Caco-2 (cell line): ENCODE measurements around the gene UBR7. TPM values are rescaled to one million over a fixed set of nuclear protein-coding genes. Genes with fewer than 3 reads are reported as not detected.
A peak's percentile ranks its signal among the peaks of the same experiment; 100 is the strongest.

Experiments
- BruUV-seq: library from RNA; stranded (reverse); fragments of 400-500 nt; replicated peaks from 2 replicates; lab custom pipeline; 2021; lab: Mats Ljungman, UMichigan
- CTCF ChIA-PET: fragments of 300-600 bp; sonication (Branson Sonifier 250); formaldehyde crosslinking; loops from one replicate; lab custom pipeline; 2022; ENCODE audit warnings: antibody characterized with exemption; lab: Charles Lee
- POLR2A ChIA-PET: fragments of 300-600 bp; sonication (Branson Sonifier 250); formaldehyde crosslinking; loops from one replicate; lab custom pipeline; 2022; ENCODE audit warnings: antibody characterized with exemption; lab: Charles Lee
- DNase-seq, 2 experiments: peaks; one replicate each; pipeline versions ENCODE4 v3.0.0 to v3.0.0-alpha.2; 2020 to 2022
- H3K27me3 ChIP-seq: replicated peaks from 2 replicates; pipeline ENCODE4 v1.6.0; 2011; ENCODE audit warnings: low read length; ENCODE audit not compliant: control insufficient read depth, insufficient read depth
- H3K36me3 ChIP-seq: 2 replicates; pipeline ENCODE4 v1.5.1; 2011; ENCODE audit warnings: low read length; ENCODE audit not compliant: control insufficient read depth, insufficient read depth
- H3K4me1 ChIP-seq: fragments of 250-450 bp; sonication (Bioruptor Pico); 2 replicates; pipeline ENCODE4 v1.5.1; 2020; ENCODE audit warnings: mild to moderate bottlenecking
- H3K4me3 ChIP-seq: 2 replicates; pipeline ENCODE4 v1.5.1; 2011; ENCODE audit warnings: low read depth, mild to moderate bottlenecking, control low read depth, low read length
- H3K9me3 ChIP-seq: fragments of 250-450 bp; sonication (Bioruptor Pico); 2 replicates; pipeline ENCODE4 v1.5.1; 2020; ENCODE audit warnings: mild to moderate bottlenecking, moderate library complexity
- H3K27ac Mint-ChIP-seq: one replicate; pipeline ENCODE4 v1.8.0; 2022; ENCODE audit warnings: mixed read lengths; ENCODE audit not compliant: unreplicated experiment
- H3K27me3 Mint-ChIP-seq: one replicate; pipeline ENCODE4 v1.8.0; 2022; ENCODE audit warnings: mixed read lengths; ENCODE audit not compliant: insufficient read depth, unreplicated experiment
- H3K36me3 Mint-ChIP-seq: one replicate; pipeline ENCODE4 v1.8.0; 2022; ENCODE audit warnings: mild to moderate bottlenecking, mixed read lengths; ENCODE audit not compliant: insufficient read depth, unreplicated experiment
- H3K4me1 Mint-ChIP-seq: one replicate; pipeline ENCODE4 v1.8.0; 2022; ENCODE audit warnings: low read depth, mixed read lengths; ENCODE audit not compliant: unreplicated experiment
- H3K4me3 Mint-ChIP-seq: one replicate; pipeline ENCODE4 v1.8.0; 2022; ENCODE audit warnings: mild to moderate bottlenecking, moderate library complexity, mixed read lengths; ENCODE audit not compliant: unreplicated experiment
- H3K9me3 Mint-ChIP-seq: one replicate; pipeline ENCODE4 v1.8.0; 2022; ENCODE audit warnings: mixed read lengths; ENCODE audit not compliant: unreplicated experiment
- CTCF ChIP-seq, 2 experiments: fragments of 200-600 bp in 1 of 2; IDR thresholded peaks; 1 replicate in 1 of 2; 2 replicates in 1 of 2; pipeline versions ENCODE4 v1.5.1 to v1.8.0; 2011 to 2022; ENCODE audit warnings: antibody characterized with exemption in 1 of 2, control low read depth in 1 of 2, inconsistent platforms in 1 of 2, low read depth in 1 of 2, low read length in 1 of 2, mild to moderate bottlenecking in 1 of 2, moderate library complexity in 1 of 2; ENCODE audit not compliant: insufficient read depth in 1 of 2, severe bottlenecking in 1 of 2, unreplicated experiment in 1 of 2
- intact Hi-C: fragments of 100-400 bp; cut with micrococcal nuclease; formaldehyde crosslinking; loops from one replicate; pipeline ENCODE4 v1.10.0; 2022; ENCODE audit not compliant: unreplicated experiment
- total RNA-seq: library from RNA; stranded (reverse); gene quantifications from 2 replicates; pipeline ENCODE4 v1.2.3, GENCODE V29; 2022

UBR7 gene
- total RNA-seq, 1 experiment from 2014 or later: 19.6 TPM

GRCh38 chr14:93183596-93184317 lies 23.3 kb upstream of the UBR7 start:
- no peak for DNase-seq
- intact Hi-C loops: no loop called here
- no peaks in the 10 kb centered on the region; the same call in 1 of the 2 replicates for H3K4me1 ChIP-seq
- H3K27me3 ChIP-seq: no peaks in the 10 kb centered on the region
- H3K4me1 Mint-ChIP-seq: no peaks in the 10 kb centered on the region
- no peaks in the 10 kb centered on the region for H3K9me3 Mint-ChIP-seq
- H3K27me3 Mint-ChIP-seq: no peaks in the 10 kb centered on the region
- no peaks in the 10 kb centered on the region for H3K9me3 ChIP-seq
- peak overlapping the region; percentile 100 for H3K4me3 ChIP-seq
- TSS peak; percentile 64 for BruUV-seq
- H3K27ac Mint-ChIP-seq: peak overlapping the region; percentile 8
- ChIA-PET CTCF (interaction anchor here (0.8 to 2.6 kb wide), 4 partner anchors 15 to 303 kb away, joined by 3 to 24 read pairs (median 4); partner anchors contain the start of genes GON7 and UBR7), POLR2A (interaction anchor here (2.6 kb wide), 1 partner anchor 23 kb away, joined by 24 read pairs; the partner anchor contains the start of genes GON7 and UBR7)
- no peaks in the 10 kb centered on the region for H3K36me3 Mint-ChIP-seq
- H3K4me3 Mint-ChIP-seq: peak overlapping the region; percentile 86
- no peaks in the 10 kb centered on the region for H3K36me3 ChIP-seq
- no peak for TF ChIP-seq CTCF (IDR thresholded peaks at IDR 0.05; ENCODE audit: insufficient read depth in 1 of 2, low read depth in 1 of 2, low read length in 1 of 2, severe bottlenecking in 1 of 2, unreplicated experiment in 1 of 2)

- intact Hi-C loops: loop anchor here (1.0 kb wide), 1 partner anchor 35 kb away; no protein-coding TSS in a partner anchor
Measured at GRCh38 chr14:93184391-93185348, 22.4 kb upstream of the UBR7 start, which contains the start of the genes LYSET and MOAP1. Gene LYSET (plus strand): TSS chr14:93185317. CDS start chr14:93185406, 89 bp downstream. Gene MOAP1 (minus strand): TSS chr14:93184897. CDS start chr14:93184242, 655 bp downstream.

More at GRCh38 chr14:93184391-93185348, 22.4 kb upstream of the UBR7 start, which contains the start of the genes LYSET and MOAP1:
- DNase-seq: peak; percentile 88 to 91
- H3K4me1 ChIP-seq: no peaks in the 10 kb centered on the region; the same call in 1 of the 2 replicates
- ChIA-PET CTCF (interaction anchor here (0.7 to 2.6 kb wide), 8 partner anchors 14 to 304 kb away, joined by 3 to 24 read pairs (median 4); partner anchors contain the start of genes GON7 and UBR7), POLR2A (interaction anchor here (0.7 to 2.6 kb wide), 4 partner anchors 9 to 71 kb away, joined by 3 to 24 read pairs (median 4); partner anchors contain the start of genes GON7 and UBR7)
- Mint-ChIP-seq H3K27ac (peak within 1 kb of the TSS; percentile 8), H3K36me3 (no peaks in the 10 kb centered on the region), H3K4me3 (peak within 1 kb of the TSS; percentile 86), H3K4me1 (no peaks in the 10 kb centered on the region), H3K9me3 (no peaks in the 10 kb centered on the region), H3K27me3 (no peaks in the 10 kb centered on the region)
- H3K27me3 ChIP-seq: no peaks in the 10 kb centered on the region
- no peaks in the 10 kb centered on the region for H3K36me3 ChIP-seq
- H3K4me3 ChIP-seq: peak within 1 kb of the TSS; percentile 100
- TF ChIP-seq CTCF (IDR thresholded peaks at IDR 0.05; ENCODE audit: insufficient read depth in 1 of 2, low read depth in 1 of 2, low read length in 1 of 2, severe bottlenecking in 1 of 2, unreplicated experiment in 1 of 2): peak; percentile 6 to 22
- H3K9me3 ChIP-seq: no peaks in the 10 kb centered on the region
- BruUV-seq: no TSS peak
